Omental fat pad (tissue), 4 donors: ENCODE measurements around the gene KLF11. TPM values are rescaled to one million over a fixed set of nuclear protein-coding genes. Genes with fewer than 3 reads are reported as not detected.
"Not testable (repeated sequence)": the region's sequence is repeated elsewhere in the genome, so short reads cannot be mapped to it uniquely, and the experiment has no call there.

Experiments
- ATAC-seq: fragments of 150-250 bp; one replicate; pipeline ENCODE4 v1.9.1; 2016; ENCODE audit warnings: mild to moderate bottlenecking, moderate library complexity; ENCODE audit not compliant: low FRiP score
- DNase-seq: peaks from one replicate; pipeline ENCODE4 v3.0.0-alpha.2; 2019; ENCODE audit warnings: low spot score
- total RNA-seq, 4 donors: library from RNA; depleted of rRNA; stranded (reverse); fragments of >200 nt; gene quantifications; one replicate each; pipeline ENCODE4 v1.1.0, GENCODE V29; 2016
- TF ChIP-seq, protein P1 (sequence below), 3 donors: fragments of 450-650 bp; IDR thresholded peaks; one replicate each; pipeline ENCODE4 v1.5.1; 2016 to 2017; ENCODE audit warnings: antibody characterized with exemption in 3 of 3, mild to moderate bottlenecking in 3 of 3, moderate library complexity in 2 of 3

Gene KLF11
- total RNA-seq, 4 donors from 2014 or later: 35.8 to 63.6 (median 37.3) TPM

GRCh38 chr2:10009271-10009810 is 34.0 kb upstream of the KLF11 start:
- ATAC-seq (no peak), DNase-seq (no peak)
- TF ChIP-seq, protein P1, sequence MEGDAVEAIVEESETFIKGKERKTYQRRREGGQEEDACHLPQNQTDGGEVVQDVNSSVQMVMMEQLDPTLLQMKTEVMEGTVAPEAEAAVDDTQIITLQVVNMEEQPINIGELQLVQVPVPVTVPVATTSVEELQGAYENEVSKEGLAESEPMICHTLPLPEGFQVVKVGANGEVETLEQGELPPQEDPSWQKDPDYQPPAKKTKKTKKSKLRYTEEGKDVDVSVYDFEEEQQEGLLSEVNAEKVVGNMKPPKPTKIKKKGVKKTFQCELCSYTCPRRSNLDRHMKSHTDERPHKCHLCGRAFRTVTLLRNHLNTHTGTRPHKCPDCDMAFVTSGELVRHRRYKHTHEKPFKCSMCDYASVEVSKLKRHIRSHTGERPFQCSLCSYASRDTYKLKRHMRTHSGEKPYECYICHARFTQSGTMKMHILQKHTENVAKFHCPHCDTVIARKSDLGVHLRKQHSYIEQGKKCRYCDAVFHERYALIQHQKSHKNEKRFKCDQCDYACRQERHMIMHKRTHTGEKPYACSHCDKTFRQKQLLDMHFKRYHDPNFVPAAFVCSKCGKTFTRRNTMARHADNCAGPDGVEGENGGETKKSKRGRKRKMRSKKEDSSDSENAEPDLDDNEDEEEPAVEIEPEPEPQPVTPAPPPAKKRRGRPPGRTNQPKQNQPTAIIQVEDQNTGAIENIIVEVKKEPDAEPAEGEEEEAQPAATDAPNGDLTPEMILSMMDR (IDR thresholded peaks at IDR 0.05): no peak

- TF ChIP-seq, protein P1 (IDR thresholded peaks at IDR 0.05): no peak
- ATAC-seq (peak; percentile 52), DNase-seq (no peak)
Measured at GRCh38 chr2:10009811-10010781, 33.3 kb upstream of the KLF11 start.

DNA sequence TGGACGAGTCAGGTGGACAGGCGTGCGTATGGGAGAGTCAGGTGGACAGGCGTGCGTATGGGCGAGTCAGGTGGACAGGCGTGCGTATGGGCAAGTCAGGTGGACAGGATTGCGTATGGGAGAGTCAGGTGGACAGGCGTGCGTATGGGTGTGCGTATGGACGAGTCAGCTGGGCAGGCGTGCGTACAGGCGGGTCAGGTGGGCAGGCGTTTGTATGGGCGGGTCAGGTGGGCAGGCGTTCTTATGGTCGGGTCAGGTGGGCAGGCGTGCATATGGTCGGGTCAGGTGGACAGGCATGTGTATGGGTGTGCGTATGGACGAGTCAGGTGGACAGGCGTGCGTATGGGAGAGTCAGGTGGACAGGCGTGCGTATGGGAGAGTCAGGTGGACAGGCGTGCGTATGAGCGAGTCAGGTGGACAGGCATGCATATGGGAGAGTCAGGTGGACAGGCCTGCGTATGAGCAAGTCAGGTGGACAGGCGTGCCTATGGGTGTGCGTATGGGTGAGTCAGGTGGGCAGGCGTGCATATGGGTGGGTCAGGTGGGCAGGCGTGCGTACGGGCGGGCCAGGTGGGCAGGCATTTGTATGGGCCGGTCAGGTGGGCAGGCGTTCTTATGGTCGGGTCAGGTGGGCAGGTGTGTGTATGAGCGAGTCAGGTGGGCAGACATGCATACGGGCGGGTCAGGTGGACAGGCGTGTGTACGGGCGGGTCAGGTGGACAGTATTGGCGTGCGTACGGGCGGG is 32.3 kb upstream of the KLF11 start:
- not testable (repeated sequence) for ATAC-seq, DNase-seq

DNA sequence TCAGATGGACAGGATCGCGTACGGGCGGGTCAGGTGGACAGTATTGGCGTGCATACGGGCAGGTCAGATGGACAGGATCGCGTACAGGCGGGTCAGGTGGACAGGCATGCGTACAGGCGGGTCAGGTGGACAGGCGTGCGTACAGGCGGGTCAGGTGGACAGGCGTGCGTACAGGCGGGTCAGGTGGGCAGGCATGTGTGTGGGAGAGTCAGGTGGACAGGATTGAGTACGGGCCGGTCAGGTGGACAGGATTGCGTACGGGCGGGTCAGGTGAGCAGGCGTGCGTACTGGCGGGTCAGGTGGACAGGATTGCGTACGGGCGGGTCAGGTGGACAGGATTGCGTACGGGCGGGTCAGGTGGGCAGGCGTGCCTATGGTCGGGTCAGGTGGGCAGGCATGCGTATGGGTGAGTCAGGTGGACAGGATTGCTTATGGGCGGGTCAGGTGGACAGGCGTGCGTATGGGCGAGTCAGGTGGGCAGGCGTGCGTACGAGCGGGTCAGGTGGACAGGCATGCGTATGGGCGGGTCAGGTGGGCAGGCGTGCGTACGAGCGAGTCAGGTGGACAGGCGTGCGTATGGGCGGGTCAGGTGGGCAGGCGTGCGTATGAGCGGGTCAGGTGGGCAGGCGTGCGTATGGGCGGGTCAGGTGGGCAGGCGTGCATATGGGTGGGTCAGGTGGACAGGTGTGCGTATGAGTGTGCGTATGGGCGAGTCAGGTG is 31.6 kb upstream of the KLF11 start:
- DNase-seq, ATAC-seq: not testable (repeated sequence)

DNA sequence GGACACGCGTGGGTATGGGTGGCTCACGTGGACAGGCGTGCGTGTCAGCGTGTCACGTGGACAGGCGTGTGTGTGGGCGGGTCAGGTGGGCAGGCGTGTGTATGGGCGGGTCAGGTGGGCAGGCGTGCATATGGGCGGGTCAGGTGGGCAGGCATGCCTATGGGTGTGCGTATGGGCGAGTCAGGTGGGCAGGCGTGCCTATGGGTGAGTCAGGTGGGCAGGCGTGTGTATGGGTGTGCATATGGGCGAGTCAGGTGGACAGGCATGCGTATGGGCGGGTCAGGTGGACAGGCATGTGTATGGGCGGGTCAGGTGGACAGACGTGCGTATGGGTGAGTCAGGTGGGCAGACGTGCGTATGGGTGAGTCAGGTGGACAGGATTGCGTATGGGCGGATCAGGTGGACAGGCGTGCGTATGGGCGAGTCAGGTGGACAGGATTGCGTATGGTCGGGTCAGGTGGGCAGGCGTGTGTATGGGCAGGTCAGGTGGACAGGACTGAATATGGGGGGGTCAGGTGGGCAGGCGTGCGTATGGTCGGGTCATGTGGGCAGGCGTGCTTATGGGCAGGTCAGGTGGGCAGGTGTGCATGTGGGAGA is 30.9 kb upstream of the KLF11 start:
- ATAC-seq: not testable (repeated sequence)

DNA sequence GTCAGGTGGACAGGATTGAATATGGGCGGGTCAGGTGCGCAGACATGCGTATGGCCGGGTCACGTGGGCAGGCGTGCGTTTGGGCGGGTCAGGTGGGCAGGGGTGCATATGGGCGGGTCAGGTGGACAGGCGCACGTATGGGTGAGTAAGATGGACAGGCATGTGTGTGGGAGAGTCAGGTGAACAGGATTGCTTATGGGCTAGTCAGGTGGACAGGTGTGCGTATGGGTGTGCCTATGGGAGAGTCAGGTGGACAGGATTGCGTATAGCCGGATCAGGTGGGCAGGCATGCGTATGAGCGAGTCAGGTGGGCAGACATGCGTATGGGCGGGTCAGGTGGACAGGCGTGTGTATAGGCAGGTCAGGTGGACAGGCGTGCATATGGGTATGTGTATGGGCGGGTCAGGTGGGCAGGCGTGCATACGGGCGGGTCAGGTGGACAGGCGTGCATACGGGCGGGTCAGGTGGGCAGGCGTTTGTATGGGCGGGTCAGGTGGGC is 30.3 kb upstream of the KLF11 start:
- TF ChIP-seq, protein P1 (IDR thresholded peaks at IDR 0.05): no peak
- DNase-seq (no peak), ATAC-seq (peak; percentile 30)

More for the DNA sequence above, 30.9 kb upstream of the KLF11 start:
- not testable (repeated sequence) for DNase-seq

DNA sequence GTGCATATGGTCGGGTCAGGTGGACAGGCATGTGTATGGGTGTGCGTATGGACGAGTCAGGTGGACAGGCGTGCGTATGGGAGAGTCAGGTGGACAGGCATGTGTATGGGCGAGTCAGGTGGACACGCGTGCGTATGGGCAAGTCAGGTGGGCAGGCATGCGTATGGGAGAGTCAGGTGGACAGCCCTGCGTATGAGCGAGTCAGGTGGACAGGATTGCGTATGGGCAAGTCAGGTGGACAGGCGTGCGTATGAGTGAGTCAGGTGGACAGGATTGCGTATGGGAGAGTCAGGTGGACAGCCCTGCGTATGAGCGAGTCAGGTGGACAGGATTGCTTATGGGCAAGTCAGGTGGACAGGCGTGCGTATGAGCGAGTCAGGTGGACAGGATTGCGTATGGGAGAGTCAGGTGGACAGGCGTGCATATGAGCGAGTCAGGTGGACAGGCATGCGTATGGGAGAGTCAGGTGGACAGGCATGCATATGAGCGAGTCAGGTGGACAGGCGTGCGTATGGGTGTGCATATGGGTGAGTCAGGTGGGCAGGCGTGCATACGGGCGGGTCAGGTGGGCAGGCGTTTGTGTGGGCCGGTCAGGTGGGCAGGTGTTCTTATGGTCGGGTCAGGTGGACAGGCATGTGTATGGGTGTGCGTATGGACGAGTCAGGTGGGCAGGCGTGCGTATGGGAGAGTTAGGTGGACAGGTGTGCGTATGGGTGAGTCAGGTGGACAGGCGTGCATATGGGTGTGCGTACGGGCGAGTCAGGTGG is 29.5 kb upstream of the KLF11 start:
- not testable (repeated sequence) for DNase-seq, ATAC-seq
